K562 (cell line): Measurements from ENCODE around the gene RIT2. TPM values are rescaled to one million over a fixed set of nuclear protein-coding genes. Genes with fewer than 3 reads are reported as not detected.

Source experiments
- ATAC-seq: fragments of 200-7000 bp; cut with Tn5 transposase; 3 replicates; pipeline ENCODE4 v1.9.1; 2020; ENCODE audit warnings: moderate library complexity
- BruUV-seq: library from RNA; stranded (reverse); fragments of 400-500 nt; replicated peaks from 2 replicates; lab custom pipeline; 2021; lab: Mats Ljungman, UMichigan
- CTCF ChIA-PET: fragments of 300-600 bp; formaldehyde crosslinking; extraction: SDS; loops from one replicate; lab custom pipeline; 2021; ENCODE audit warnings: low intra/inter-chr PET ratio; lab: Yijun Ruan, JAX
- POLR2A ChIA-PET: fragments of 300-600, 350-650 bp; sonication (Branson Sonifier 250); formaldehyde crosslinking; extraction: SDS; loops from one replicate; lab custom pipeline; 2021; ENCODE audit warnings: antibody characterized with exemption, inconsistent platforms; lab: Yijun Ruan, JAX
- DNase-seq, 4 experiments: peaks; one replicate each; pipeline versions ENCODE4 v3.0.0 to v3.0.0-alpha.2; 2011 to 2018; ENCODE audit warnings: low spot score in 3 of 4, mixed read lengths in 3 of 4; ENCODE audit errors: extremely low read depth in 1 of 4
- FAIRE-seq: peaks from 2 replicates; lab custom pipeline; 2011; peaks lifted over from hg19 to GRCh38; lab: Jason Lieb, UNC
- H2AFZ ChIP-seq: 2 replicates; pipeline ENCODE4 v1.6.0; 2011; ENCODE audit warnings: low read depth, low read length, control low read depth, inconsistent platforms
- H3K27ac ChIP-seq: fragments of 200-600 bp; 3 replicates; pipeline ENCODE4 v1.8.0; 2011; ENCODE audit warnings: low read depth, mild to moderate bottlenecking, control low read depth, inconsistent platforms, low read length, moderate library complexity, mixed read lengths; ENCODE audit errors: extremely low read depth
- H3K27me3 ChIP-seq, 2 experiments: fragments of 300-600 bp in 1 of 2; 2 replicates in 1 of 2; 3 replicates in 1 of 2; pipeline versions ENCODE4 v1.6.0 to v1.8.0; 2011; ENCODE audit warnings: inconsistent platforms in 2 of 2, low read length in 2 of 2, mild to moderate bottlenecking in 1 of 2, mixed read lengths in 1 of 2, moderate library complexity in 1 of 2; ENCODE audit not compliant: control insufficient read depth in 2 of 2, insufficient read depth in 2 of 2
- H3K36me3 ChIP-seq: fragments of 300-600 bp; 3 replicates; pipeline ENCODE4 v1.8.0; 2011; ENCODE audit warnings: mild to moderate bottlenecking, low read length, inconsistent platforms; ENCODE audit not compliant: control insufficient read depth, insufficient read depth
- H3K4me1 ChIP-seq, 2 experiments: fragments of 200-600 bp in 1 of 2; replicated peaks in 1 of 2; 2 replicates in 1 of 2; 3 replicates in 1 of 2; pipeline versions ENCODE4 v1.5.1 to v1.8.0; 2011; ENCODE audit warnings: inconsistent platforms in 2 of 2, low read length in 2 of 2, mild to moderate bottlenecking in 1 of 2, mixed read lengths in 1 of 2, moderate library complexity in 1 of 2; ENCODE audit not compliant: control insufficient read depth in 2 of 2, insufficient read depth in 2 of 2
- H3K4me2 ChIP-seq: 2 replicates; pipeline ENCODE4 v1.6.1; 2011; ENCODE audit warnings: low read length, control low read depth, inconsistent platforms, mixed read lengths; ENCODE audit not compliant: insufficient read depth
- H3K4me3 ChIP-seq: fragments of 200-600 bp; sonication (generic), shearing (Covaris generic); 2 replicates; pipeline ENCODE4 v1.5.1; 2016; ENCODE audit warnings: control low read depth, inconsistent platforms
- H3K79me2 ChIP-seq: fragments of 200-600 bp; 3 replicates; pipeline ENCODE4 v1.8.0; 2011; ENCODE audit warnings: low read length, inconsistent platforms; ENCODE audit not compliant: control insufficient read depth, insufficient read depth
- H3K9ac ChIP-seq, 2 experiments: 2 replicates each; pipeline versions ENCODE4 v1.6.0 to v1.6.1; 2011; ENCODE audit warnings: low read depth in 2 of 2, low read length in 2 of 2, control low read depth in 1 of 2, inconsistent platforms in 1 of 2, mild to moderate bottlenecking in 1 of 2, mixed read lengths in 1 of 2; ENCODE audit not compliant: insufficient read depth in 1 of 2
- H3K9me1 ChIP-seq: one replicate; pipeline ENCODE4 v1.6.0; 2011; ENCODE audit warnings: inconsistent platforms, mild to moderate bottlenecking, low read length, moderate library complexity; ENCODE audit not compliant: control insufficient read depth, insufficient read depth
- H3K9me3 ChIP-seq: replicated peaks from 2 replicates; pipeline ENCODE4 v1.5.1; 2011; ENCODE audit warnings: low read depth, low read length, inconsistent platforms; ENCODE audit not compliant: control insufficient read depth, insufficient read depth
- H4K20me1 ChIP-seq: replicated peaks from 2 replicates; pipeline ENCODE4 v1.6.1; 2011; ENCODE audit warnings: low read length, inconsistent platforms, mixed read lengths; ENCODE audit not compliant: control insufficient read depth, insufficient read depth
- ATF7 ChIP-seq: fragments of 450-650 bp; IDR thresholded peaks from 2 replicates; pipeline ENCODE4 v1.7.1; 2014; ENCODE audit warnings: mild to moderate bottlenecking, moderate library complexity
- CREB3 ChIP-seq: fragments of 450-650 bp; conservative IDR thresholded peaks from 2 replicates; pipeline ENCODE4 v1.6.1; 2016; ENCODE audit warnings: missing genetic modification characterization, low read depth, mild to moderate bottlenecking, missing compliant biosample characterization, moderate library complexity
- CTBP1 ChIP-seq: fragments of 450-650 bp; IDR thresholded peaks from 2 replicates; pipeline ENCODE4 v1.6.1; 2016; ENCODE audit warnings: borderline replicate concordance
- MCM7 ChIP-seq, 2 experiments: fragments of 450-650 bp; IDR thresholded peaks; 2 replicates each; pipeline ENCODE4 v1.6.1; 2016 to 2018
- NFXL1 ChIP-seq: fragments of 450-650 bp; formaldehyde crosslinking; IDR thresholded peaks from 2 replicates; pipeline ENCODE4 v1.4.0; 2021; ENCODE audit warnings: mild to moderate bottlenecking
- PHB ChIP-seq: fragments of 250-450 bp; sonication (Bioruptor Pico); IDR thresholded peaks from 2 replicates; pipeline ENCODE4 v1.5.0; 2021
- RBBP5 ChIP-seq: fragments of 200-600 bp; sonication (generic); IDR thresholded peaks from 2 replicates; pipeline ENCODE4 v1.6.1; 2012; ENCODE audit warnings: borderline replicate concordance, mild to moderate bottlenecking, low read length, control low read depth, inconsistent platforms; ENCODE audit not compliant: insufficient read depth, poor library complexity, severe bottlenecking
- RNF219 ChIP-seq: fragments of 250-450 bp; sonication (Bioruptor Pico); IDR thresholded peaks from 2 replicates; pipeline ENCODE4 v1.5.0; 2022; ENCODE audit warnings: mild to moderate bottlenecking
- SRSF3 ChIP-seq: fragments of 200-400 bp; formaldehyde crosslinking; IDR thresholded peaks from 2 replicates; pipeline ENCODE4 v1.6.1; 2016; ENCODE audit warnings: mild to moderate bottlenecking, low read length, moderate library complexity; ENCODE audit not compliant: insufficient read depth
- TAL1 ChIP-seq: fragments of 450-650 bp; IDR thresholded peaks from 2 replicates; pipeline ENCODE4 v1.6.1; 2016; ENCODE audit warnings: mild to moderate bottlenecking
- TRIM24 ChIP-seq, 2 experiments: fragments of 450-650 bp; IDR thresholded peaks; 2 replicates each; pipeline ENCODE4 v1.6.1; 2016
- ZBTB1 ChIP-seq: sonication (generic); formaldehyde crosslinking; IDR thresholded peaks from 2 replicates; pipeline ENCODE4 v1.8.1; 2023; ENCODE audit warnings: missing genetic modification reagents, low read depth, mild to moderate bottlenecking, borderline replicate concordance
- in situ Hi-C: fragments of 300-500 bp; cut with MboI; formaldehyde crosslinking; loops from 4 replicates; pipeline ENCODE4 v1.15.0; 2018; ENCODE audit warnings: inconsistent platforms, mixed read lengths
- intact Hi-C: fragments of 100-400 bp; cut with micrococcal nuclease; formaldehyde crosslinking; loops from 2 replicates; pipeline ENCODE4 v1.14.2; 2022
- polyA plus RNA-seq, 8 experiments: library from polyadenylated mRNA; depleted of rRNA in 4 of 8; stranded (reverse) in 5 of 8; unstranded in 3 of 8; fragments of >200 nt; fragmentation: Nextera tagmentation in 2 of 8; fragmentation: Illumina TruSeq in 1 of 8; extraction: Ambion mirVana in 2 of 8; extraction: Trizol in 1 of 8; gene quantifications; 2 replicates each; pipeline versions ENCODE4 v1.2.1 to v1.2.3, GENCODE V29; 2011 to 2014; ENCODE audit warnings: inconsistent platforms in 1 of 8, missing spikeins in 1 of 8
- total RNA-seq, 7 experiments: library from RNA; depleted of rRNA in 6 of 7; stranded (reverse); fragments of >200 nt in 6 of 7; fragmentation: Illumina TruSeq in 2 of 7; extraction: Trizol in 2 of 7; gene quantifications; 2 replicates each; pipeline versions ENCODE4 v1.2.1 to v1.2.3, GENCODE V29; 2011 to 2021; ENCODE audit warnings: low replicate concordance in 1 of 7

RIT2 gene
- total and polyA plus RNA-seq, 9 of the 15 experiments (the other 6 are each of a cell fraction or from before 2014, with no cell fraction given), result not detected

DNA sequence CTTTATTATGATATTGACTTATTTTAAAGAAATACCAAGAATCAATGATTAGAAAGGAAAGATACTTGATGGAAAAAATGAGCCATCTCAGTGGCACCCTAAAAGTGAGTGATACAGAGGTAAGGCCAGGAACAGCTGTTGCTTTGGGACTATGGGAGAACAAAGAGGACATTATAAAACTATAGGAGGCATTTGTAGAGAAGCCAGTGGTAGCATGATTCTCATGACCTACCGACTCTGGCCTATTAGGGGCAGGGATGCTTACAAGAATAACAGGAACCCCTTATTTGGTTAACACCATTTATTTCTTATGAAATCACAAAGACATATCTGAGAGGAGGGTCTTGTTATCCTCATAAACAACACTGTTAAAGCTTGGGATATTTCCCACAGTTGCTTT, 162.2 kb downstream of the RIT2 start (continued):
- TF ChIP-seq RBBP5 (no peak), PHB (no peak), RNF219 (no peak)

GRCh38 chr18:42950732-42951131, 164.8 kb downstream of the RIT2 start:
- H3K9ac ChIP-seq, result no peak overlapping the region
- no peak overlapping the region for H3K27ac ChIP-seq
- H3K27me3 ChIP-seq, result no peaks in the 10 kb centered on the region
- in situ Hi-C loops (no loop called here), intact Hi-C loops (no loop called here)
- no peaks in the 10 kb centered on the region for H3K9me1 ChIP-seq
- no peaks in the 10 kb centered on the region for H3K4me1 ChIP-seq
- H2AFZ ChIP-seq, result no peak overlapping the region
- CTCF ChIA-PET, result no interaction called here
- ATAC-seq (no peak), DNase-seq (no peak), FAIRE-seq (no peak)
- H3K4me2 ChIP-seq, result no peak overlapping the region
- no peaks in the 10 kb centered on the region for H3K9me3 ChIP-seq
- H3K36me3 ChIP-seq, result no peaks in the 10 kb centered on the region
- no peaks in the 10 kb centered on the region for H4K20me1 ChIP-seq
- POLR2A ChIA-PET, result no interaction called here
- BruUV-seq, result no TSS peak
- TF ChIP-seq CTBP1 (no peak), NFXL1 (CRISPR knock-in tag) (no peak), CREB3 (tag) (no peak), MCM7 (IDR thresholded peaks at IDR 0.05) (no peak), ZBTB1 (CRISPR knock-in tag) (no peak), SRSF3 (no peak), ATF7 (no peak), TAL1 (no peak), TRIM24 (IDR thresholded peaks at IDR 0.05) (no peak)
- TF ChIP-seq, all 486 proteins: peak for 0
- Histone ChIP-seq H3K79me2 (no peaks in the 10 kb centered on the region), H3K4me3 (no peak overlapping the region)
